Upper lobe of left lung (tissue), 6 donors: ENCODE data around the gene ERRFI1. TPM values are rescaled to one million over a fixed set of nuclear protein-coding genes. Genes with fewer than 3 reads are reported as not detected.
A peak's percentile ranks its signal among the peaks of the same experiment; 100 is the strongest.

Experiments
- ATAC-seq, 2 donors: fragments of 200-7000 bp; cut with Tn5 transposase; one replicate each; pipeline ENCODE4 v1.9.1; 2022; ENCODE audit warnings: mild to moderate bottlenecking in 2 of 2, moderate library complexity in 2 of 2; ENCODE audit not compliant: low FRiP score in 2 of 2
- DNase-seq, 2 donors: peaks; one replicate each; pipeline ENCODE4 v3.0.0-alpha.2; 2019 to 2020
- H3K27ac ChIP-seq, 4 donors: fragments of 200-600 bp; sonication (generic); one replicate each; pipeline ENCODE4 v1.5.1; 2016 to 2019
- H3K27me3 ChIP-seq, 4 donors: fragments of 200-600 bp; sonication (generic); one replicate each; pipeline ENCODE4 v1.5.1; 2017 to 2019
- H3K36me3 ChIP-seq, 4 donors: fragments of 200-600 bp; sonication (generic); one replicate each; pipeline ENCODE4 v1.5.1; 2016 to 2019
- H3K4me1 ChIP-seq, 4 donors: fragments of 200-600 bp; sonication (generic); one replicate each; pipeline ENCODE4 v1.5.1; 2018 to 2019
- H3K4me3 ChIP-seq, 4 donors: fragments of 200-600 bp; sonication (generic); one replicate each; pipeline ENCODE4 v1.5.1; 2017 to 2019; ENCODE audit warnings: mild to moderate bottlenecking in 2 of 4, moderate library complexity in 1 of 4
- H3K9me3 ChIP-seq, 4 donors: fragments of 200-600 bp; sonication (generic); one replicate each; pipeline ENCODE4 v1.5.1; 2018 to 2019
- EP300 ChIP-seq, 4 donors: sonication (generic); formaldehyde crosslinking; IDR thresholded peaks; one replicate each; pipeline ENCODE4 v1.5.1; 2017; ENCODE audit warnings: antibody characterized with exemption in 4 of 4, control low read depth in 2 of 4
- POLR2A ChIP-seq, 4 donors: fragments of 450-650 bp; IDR thresholded peaks; one replicate each; pipeline ENCODE4 v1.5.1; 2016 to 2017; ENCODE audit warnings: antibody characterized with exemption in 4 of 4, mild to moderate bottlenecking in 2 of 4
- POLR2AphosphoS5 ChIP-seq, 2 donors: sonication (generic); formaldehyde crosslinking; IDR thresholded peaks; one replicate each; pipeline ENCODE4 v1.5.1; 2017; ENCODE audit warnings: antibody characterized with exemption in 2 of 2
- WGBS, 2 donors: methylation state at CpG; one replicate each; pipeline ENCODE4 v1.1.5; 2017 to 2018; 5-methylcytosine and 5-hydroxymethylcytosine counted together
- small RNA-seq, 4 donors: library from RNA; depleted of rRNA; stranded (forward); fragments of <200 nt; gene quantifications; one replicate each; pipeline ENCODE3, GENCODE V24; 2016
- total RNA-seq, 6 donors: library from RNA; depleted of rRNA in 4 of 6; stranded (reverse); fragments of >200 nt in 4 of 6; gene quantifications; one replicate each; pipeline versions ENCODE4 v1.1.0 to v1.2.1, GENCODE V29; 2016 to 2021
- TF ChIP-seq, protein P1 (sequence below), 6 experiments: fragments of 450-650 bp in 4 of 6; fragments of 200-600 bp in 2 of 6; sonication (generic) in 2 of 6; IDR thresholded peaks; one replicate each; pipeline ENCODE4 v1.5.1; 2016 to 2019; ENCODE audit warnings: antibody characterized with exemption in 6 of 6
- donor health status: DM: no; HTN: no; CAD: no; lungs with moderate emphysema.
- donor health status: DM: no; HTN: yes; CAD: no; lungs with severe emphysema.

The ERRFI1 gene
- total RNA-seq, 6 donors from 2014 or later: 30.4 to 164 (median 84.6) TPM

GRCh38 chr1:7962014-7962335, 64.1 kb downstream of the ERRFI1 start:
- Histone ChIP-seq H3K4me1 (peaks cover 16 to 42% (median 28%) of the 10 kb centered on the region in 4 donors), H3K4me3 (peak overlapping the region; percentile 68 to 92 (median 83)), H3K27me3 (no peaks in the 10 kb centered on the region), H3K9me3 (no peaks in the 10 kb centered on the region), H3K36me3 (peaks cover 12 to 41% (median 31%) of the 10 kb centered on the region in 4 donors), H3K27ac (peak overlapping the region; percentile 92 to 97 (median 95))
- DNase-seq (no peak), ATAC-seq (no peak)
- no peak for TF ChIP-seq POLR2AphosphoS5 (IDR thresholded peaks at IDR 0.05)
- TF ChIP-seq POLR2A (IDR thresholded peaks at IDR 0.05): no peak
- TF ChIP-seq, protein P1, sequence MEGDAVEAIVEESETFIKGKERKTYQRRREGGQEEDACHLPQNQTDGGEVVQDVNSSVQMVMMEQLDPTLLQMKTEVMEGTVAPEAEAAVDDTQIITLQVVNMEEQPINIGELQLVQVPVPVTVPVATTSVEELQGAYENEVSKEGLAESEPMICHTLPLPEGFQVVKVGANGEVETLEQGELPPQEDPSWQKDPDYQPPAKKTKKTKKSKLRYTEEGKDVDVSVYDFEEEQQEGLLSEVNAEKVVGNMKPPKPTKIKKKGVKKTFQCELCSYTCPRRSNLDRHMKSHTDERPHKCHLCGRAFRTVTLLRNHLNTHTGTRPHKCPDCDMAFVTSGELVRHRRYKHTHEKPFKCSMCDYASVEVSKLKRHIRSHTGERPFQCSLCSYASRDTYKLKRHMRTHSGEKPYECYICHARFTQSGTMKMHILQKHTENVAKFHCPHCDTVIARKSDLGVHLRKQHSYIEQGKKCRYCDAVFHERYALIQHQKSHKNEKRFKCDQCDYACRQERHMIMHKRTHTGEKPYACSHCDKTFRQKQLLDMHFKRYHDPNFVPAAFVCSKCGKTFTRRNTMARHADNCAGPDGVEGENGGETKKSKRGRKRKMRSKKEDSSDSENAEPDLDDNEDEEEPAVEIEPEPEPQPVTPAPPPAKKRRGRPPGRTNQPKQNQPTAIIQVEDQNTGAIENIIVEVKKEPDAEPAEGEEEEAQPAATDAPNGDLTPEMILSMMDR (IDR thresholded peaks at IDR 0.05): no peak
- no peak for TF ChIP-seq EP300 (IDR thresholded peaks at IDR 0.05)
- 0 to 2% methylated on average over 10 of the region's 10 CpGs for WGBS, 2 donors

Small RNAs within 50 kb of the gene (small RNA-seq; reads per million reads assigned to genes)
- 0 reads per million in 4 donors for gene RF00019

Other genes starting within 250 kb of the ERRFI1 start
- gene PER3, start 242.0 kb downstream of the ERRFI1 start, total RNA-seq: 10 to 100 TPM; 20.1 to 43.0 (median 26.9) TPM
- gene UTS2, start 173.2 kb downstream of the ERRFI1 start, total RNA-seq: not detected
- gene TNFRSF9, start 85.5 kb downstream of the ERRFI1 start, total RNA-seq: 1 to 10 TPM in 2 of 6 donors, under 1 TPM in 3, not detected in 1; 0.11 to 1.5 (median 0.61) TPM
- 100 to 1,000 TPM in 4 of 6 donors, 10 to 100 TPM in 2; 52.4 to 217 (median 130) TPM for gene PARK7, start 64.6 kb downstream of the ERRFI1 start, total RNA-seq